Activated CD8-positive, alpha-beta memory T cell treated with anti-CD3 and anti-CD28 coated beads for 36 hours (primary cell): ENCODE results near the gene EFCAB14. TPM values are rescaled to one million over a fixed set of nuclear protein-coding genes. Genes with fewer than 3 reads are reported as not detected.
"Not testable (repeated sequence)": the region's sequence is repeated elsewhere in the genome, so short reads cannot be mapped to it uniquely, and the experiment has no call there.

Experiments used
- CTCF ChIA-PET: fragments of 350-600 bp; sonication (Branson Sonifier 250); formaldehyde crosslinking; loops from one replicate; lab custom pipeline; 2021; ENCODE audit warnings: antibody characterized with exemption; lab: Charles Lee
- POLR2A ChIA-PET: fragments of 350-600 bp; sonication (Branson Sonifier 250); formaldehyde crosslinking; loops from one replicate; lab custom pipeline; 2021; ENCODE audit warnings: antibody characterized with exemption; lab: Charles Lee
- total RNA-seq, 2 experiments: library from RNA; stranded (reverse); gene quantifications; one replicate each; pipeline ENCODE4 v1.2.3, GENCODE V29; 2021

The EFCAB14 gene
- total RNA-seq, 2 experiments from 2014 or later = 44.9 to 45.6 TPM

DNA sequence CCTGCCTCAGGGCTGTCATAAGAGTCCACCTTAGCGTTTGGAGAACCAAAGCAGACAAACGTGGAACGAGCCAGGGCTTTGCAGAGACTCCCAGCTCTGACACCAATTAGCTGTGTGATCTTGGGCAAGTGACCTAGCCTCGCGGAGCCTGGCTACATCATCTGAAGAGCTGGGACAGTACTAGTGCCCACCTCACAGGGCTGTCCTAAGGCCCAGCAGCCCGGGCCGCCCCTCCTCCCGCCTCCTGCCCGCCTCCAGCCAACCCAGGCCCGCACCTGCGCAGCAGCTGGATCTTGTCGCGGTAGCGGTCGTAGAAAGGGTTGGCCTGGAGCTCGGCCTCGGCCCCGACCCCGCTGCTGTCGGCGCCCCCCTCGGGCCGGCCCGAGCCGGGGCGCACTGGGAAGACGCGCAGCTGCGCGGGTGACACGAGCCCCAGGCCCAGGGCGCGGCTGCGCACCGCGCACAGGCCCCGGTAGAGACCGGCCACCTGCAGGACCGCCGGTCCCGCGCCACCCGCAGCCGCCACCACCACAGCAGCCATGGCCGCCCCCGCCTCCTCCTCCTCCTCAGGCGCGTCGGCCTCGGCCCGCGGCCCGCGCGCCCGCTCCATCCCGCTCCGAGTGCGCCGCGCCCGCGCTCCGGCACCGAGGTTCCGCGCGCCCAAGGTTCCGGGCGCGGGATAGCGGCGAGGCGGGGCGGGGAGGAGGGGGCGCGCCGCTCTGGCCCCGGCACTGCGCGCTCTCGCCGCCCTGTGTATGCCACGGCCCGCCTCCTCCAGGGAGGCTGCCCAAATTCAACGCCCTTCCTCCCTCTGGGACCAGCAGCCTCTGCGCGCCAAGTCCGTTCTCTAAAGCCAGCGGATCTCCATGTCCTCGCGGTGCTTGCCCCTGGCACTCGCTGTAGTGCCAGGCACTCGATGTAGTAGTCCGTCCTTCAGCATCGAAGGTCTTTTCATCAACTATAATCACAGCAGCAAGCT is 50.8 kb downstream of the EFCAB14 start, which contains the start of gene ATPAF1:
TSS of gene ATPAF1 (minus strand) at position 583 of the 979 bp plus-strand sequence. CDS start at position 541, 42 bp downstream.
- POLR2A ChIA-PET = interaction anchor here (1.2 to 1.5 kb wide), 2 partner anchors 51 to 64 kb away, joined by 7 to 18 read pairs; partner anchors contain the start of genes EFCAB14 and MKNK1
- CTCF ChIA-PET = interaction anchor here (0.5 to 1.3 kb wide), 2 partner anchors 51 to 496 kb away, joined by 3 to 5 read pairs; no protein-coding TSS in a partner anchor

DNA sequence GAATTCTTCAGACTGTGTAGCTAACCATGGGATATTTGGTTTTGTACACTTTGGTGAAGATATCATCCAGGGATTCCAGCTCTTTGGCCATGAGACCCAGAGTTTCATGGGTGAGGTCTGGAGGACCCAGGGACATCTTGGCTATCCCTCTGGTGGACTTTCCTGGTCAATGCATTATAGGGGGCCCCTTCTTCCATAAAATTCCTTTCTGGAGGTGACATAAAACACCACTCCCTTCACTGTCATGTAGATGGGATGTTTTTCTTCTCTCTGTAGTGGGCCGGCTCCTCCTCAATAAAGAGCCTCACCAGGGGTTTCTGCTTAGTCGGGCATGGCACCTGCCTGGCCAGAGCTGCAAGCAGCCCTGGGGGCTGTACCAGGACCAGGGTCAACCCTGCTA is 52.9 kb downstream of the EFCAB14 start:
- CTCF ChIA-PET = no interaction called here
- POLR2A ChIA-PET = interaction anchor here (0.6 kb wide), 1 partner anchor 54 kb away, joined by 5 read pairs; no protein-coding TSS in a partner anchor

GRCh38 chr1:46662919-46663318 is 56.0 kb downstream of the EFCAB14 start:
- POLR2A ChIA-PET, CTCF ChIA-PET: not testable (repeated sequence)

GRCh38 chr1:46660116-46660515 is 58.8 kb downstream of the EFCAB14 start:
- CTCF ChIA-PET, POLR2A ChIA-PET: not testable (repeated sequence)

DNA sequence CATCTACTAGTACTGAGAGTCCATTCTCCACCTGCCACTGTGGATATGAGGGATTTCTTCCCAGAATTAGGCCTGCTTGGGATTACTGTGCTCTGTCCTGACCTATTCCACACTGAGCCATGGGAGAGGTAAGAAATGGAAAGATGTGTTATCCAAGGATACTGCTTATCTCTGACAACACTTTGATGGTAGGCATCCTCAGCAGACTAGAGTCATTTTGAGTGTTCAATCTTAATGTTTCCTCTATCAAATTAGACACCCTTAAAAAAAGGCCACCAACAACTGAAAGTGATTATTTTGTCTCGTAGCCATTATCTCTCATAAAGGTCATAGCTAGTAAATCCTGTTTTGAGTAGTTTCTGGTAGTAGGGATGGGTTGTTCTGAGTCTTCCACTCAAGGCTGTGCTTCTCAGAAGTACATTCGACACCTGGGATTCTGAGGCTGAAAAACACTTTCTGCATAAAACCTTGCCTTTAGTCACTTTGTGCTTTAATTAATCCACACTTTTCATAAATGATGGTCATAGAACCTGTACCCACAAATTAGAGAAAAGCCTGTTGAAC is 59.5 kb downstream of the EFCAB14 start:
- ChIA-PET CTCF (no interaction called here), POLR2A (no interaction called here)

DNA sequence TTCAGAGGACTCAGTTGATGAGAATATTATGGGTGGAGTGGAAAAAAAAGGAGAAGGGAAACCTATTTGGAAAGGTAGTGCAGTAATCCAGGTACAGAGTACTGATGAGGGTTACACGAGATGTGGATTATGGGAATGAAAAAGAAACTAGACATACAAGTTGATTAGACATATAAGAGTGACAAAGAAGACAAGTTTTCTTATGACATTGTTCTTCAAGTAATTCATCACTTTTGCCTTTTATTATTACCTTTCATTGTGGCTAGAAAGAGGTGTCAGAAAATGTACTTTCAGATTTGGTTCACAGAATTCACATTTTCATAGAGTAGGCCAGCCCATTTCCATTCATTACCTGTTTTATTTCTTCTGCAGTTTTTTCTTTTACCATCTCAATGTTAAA is 61.1 kb downstream of the EFCAB14 start:
- POLR2A ChIA-PET = no interaction called here
- CTCF ChIA-PET = no interaction called here

GRCh38 chr1:46656643-46657042 is 62.3 kb downstream of the EFCAB14 start:
- ChIA-PET POLR2A (no interaction called here), CTCF (no interaction called here)

DNA sequence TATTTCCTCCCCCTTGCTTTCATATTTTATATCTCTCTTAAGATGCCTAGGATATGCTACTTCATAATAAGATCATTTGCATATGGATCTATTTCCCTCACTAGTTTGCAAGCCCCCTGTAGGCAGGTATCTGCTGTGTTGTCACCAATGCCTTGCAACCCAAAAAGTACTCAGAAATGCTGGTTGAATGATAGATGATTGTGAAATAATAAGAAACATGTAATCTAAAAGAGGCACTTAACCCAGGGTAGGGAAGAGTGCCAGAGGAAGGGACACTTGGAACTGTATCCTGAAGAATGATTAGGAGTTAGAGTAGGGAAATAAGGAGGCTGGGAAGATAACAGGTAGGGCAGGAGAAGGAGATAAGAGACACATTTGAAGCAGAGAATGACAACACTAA is 63.1 kb downstream of the EFCAB14 start:
- ChIA-PET POLR2A (no interaction called here), CTCF (no interaction called here)

DNA sequence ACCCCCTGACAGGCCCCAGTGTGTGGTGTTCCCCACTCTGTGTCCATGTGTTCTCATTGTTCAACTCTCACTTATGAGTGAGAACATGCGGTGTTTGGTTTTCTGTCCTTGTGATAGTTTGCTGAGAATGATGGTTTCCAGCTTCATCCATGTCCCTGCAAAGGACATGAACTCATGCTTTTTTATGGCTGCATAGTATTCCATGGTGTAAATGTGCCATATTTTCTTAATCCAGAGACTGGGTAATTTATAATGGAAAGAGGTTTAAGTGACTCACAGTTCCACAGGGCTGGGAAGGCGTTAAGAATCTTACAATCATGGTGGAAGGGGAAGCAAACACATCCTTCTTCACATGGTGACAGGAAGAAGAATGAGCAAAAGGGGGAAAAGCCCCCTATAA is 64.2 kb downstream of the EFCAB14 start:
- POLR2A ChIA-PET, CTCF ChIA-PET: not testable (repeated sequence)

DNA sequence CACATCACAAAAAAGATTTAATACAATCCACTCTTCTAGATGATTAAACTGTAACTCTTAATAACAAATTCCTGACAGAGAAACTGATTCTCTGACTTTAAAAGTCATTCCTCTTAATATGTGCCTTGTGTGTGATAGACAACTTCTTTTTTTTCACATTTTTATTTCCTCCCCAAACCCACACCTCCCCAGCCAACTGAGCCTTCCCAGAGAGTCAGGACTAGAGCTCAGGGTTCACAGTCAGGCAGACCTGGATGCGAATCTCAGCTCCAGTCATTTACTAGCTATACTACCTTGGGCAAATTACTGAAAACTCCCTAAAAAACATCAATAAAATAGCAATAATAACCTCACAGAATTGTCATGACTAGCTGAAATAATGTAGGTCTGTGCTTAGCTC is 64.9 kb downstream of the EFCAB14 start:
- POLR2A ChIA-PET = no interaction called here
- CTCF ChIA-PET = interaction anchor here (0.5 kb wide), 1 partner anchor 306 kb away, joined by 5 read pairs; no protein-coding TSS in a partner anchor

GRCh38 chr1:46653405-46653958 is 65.4 kb downstream of the EFCAB14 start:
- ChIA-PET CTCF (interaction anchor here (0.5 kb wide), 1 partner anchor 305 kb away, joined by 5 read pairs; no protein-coding TSS in a partner anchor), POLR2A (no interaction called here)

- CTCF ChIA-PET = no interaction called here
- POLR2A ChIA-PET = no interaction called here
Observed at GRCh38 chr1:46652321-46653100, 66.4 kb downstream of the EFCAB14 start.

DNA sequence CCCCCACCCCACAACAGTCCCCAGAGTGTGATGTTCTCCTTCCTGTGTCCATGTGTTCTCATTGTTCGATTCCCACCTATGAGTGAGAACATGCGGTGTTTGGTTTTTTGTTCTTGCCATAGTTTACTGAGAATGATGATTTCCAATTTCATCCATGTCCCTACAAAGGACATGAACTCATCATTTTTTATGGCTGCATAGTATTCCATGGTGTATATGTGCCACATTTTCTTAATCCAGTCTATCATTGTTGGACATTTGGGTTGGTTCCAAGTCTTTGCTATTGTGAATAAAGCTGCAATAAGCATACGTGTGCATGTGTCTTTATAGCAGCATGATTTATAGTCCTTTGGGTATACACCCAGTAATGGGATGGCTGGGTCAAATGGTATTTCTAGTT is 67.8 kb downstream of the EFCAB14 start:
- POLR2A ChIA-PET, CTCF ChIA-PET: not testable (repeated sequence)

GRCh38 chr1:46650491-46650890 is 68.4 kb downstream of the EFCAB14 start:
- POLR2A ChIA-PET = no interaction called here
- CTCF ChIA-PET = interaction anchor here (0.6 kb wide), 1 partner anchor 37 kb away, joined by 3 read pairs; no protein-coding TSS in a partner anchor

DNA sequence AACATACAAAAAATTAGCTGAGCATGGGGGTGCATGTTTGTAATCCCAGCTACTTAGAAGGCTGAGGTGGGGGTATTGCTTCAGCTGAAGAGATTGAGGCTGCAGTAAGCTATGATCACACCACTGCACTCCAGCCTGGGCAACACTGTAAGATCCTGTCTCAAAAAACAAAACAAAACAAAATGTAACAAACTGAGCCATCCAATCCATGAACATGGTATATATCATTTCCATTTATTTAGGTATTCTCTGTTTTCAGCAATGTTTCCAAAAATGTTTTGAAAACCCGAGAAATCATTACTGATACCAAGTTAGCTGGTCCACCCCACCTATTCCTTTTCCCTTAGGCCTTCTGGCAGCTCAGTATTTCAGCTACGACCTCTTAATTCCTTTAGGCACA is 69.2 kb downstream of the EFCAB14 start:
- CTCF ChIA-PET = no interaction called here
- POLR2A ChIA-PET = no interaction called here

DNA sequence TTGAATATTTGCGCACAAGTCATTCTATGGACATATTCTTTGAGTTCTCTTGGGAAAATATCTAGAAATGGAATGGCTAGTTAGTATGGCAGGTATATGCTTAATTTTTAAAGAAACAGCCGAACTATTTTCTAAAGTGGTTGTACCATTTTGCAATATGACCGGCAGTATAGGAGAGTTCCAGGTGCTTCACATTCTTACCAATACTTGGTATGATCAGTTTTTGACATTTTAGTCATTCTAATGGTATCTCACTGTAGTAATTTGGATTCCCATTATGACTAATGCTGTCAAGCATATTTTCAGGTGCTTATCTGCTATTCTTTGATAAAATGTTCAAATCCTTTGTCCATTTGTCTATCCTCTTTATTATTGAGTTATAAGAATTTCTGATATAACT is 71.3 kb downstream of the EFCAB14 start:
- CTCF ChIA-PET = no interaction called here
- POLR2A ChIA-PET = no interaction called here

GRCh38 chr1:46646844-46647243 is 72.1 kb downstream of the EFCAB14 start:
- ChIA-PET POLR2A (no interaction called here), CTCF (no interaction called here)

GRCh38 chr1:46646331-46646730 is 72.6 kb downstream of the EFCAB14 start:
- ChIA-PET POLR2A (no interaction called here), CTCF (no interaction called here)

DNA sequence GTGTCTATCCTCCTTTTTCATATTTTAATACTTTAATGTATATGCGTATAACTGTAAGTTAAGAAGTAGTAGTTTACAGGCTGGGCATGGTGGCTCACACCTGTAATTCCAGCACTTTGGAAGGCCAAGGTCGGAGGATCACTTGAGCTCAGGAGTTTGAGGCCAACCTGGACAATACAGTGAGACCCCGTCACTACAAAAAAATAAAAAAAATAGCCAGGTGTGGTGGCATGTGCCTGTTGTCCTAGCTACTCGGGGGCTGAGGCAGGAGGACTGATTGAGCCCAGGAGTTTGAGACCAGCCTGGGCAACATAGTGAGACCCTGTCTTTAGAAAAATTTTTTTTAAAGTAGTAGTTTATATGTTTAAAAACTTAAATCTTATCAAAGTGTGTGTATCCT is 73.1 kb downstream of the EFCAB14 start:
- CTCF ChIA-PET = no interaction called here
- POLR2A ChIA-PET = no interaction called here
